NCI-H146 treated with DMSO at 0.1 percent for 48 hours (cell line): Measurements from ENCODE around the gene RAB1A.

Experiments used
- DNase-seq: peaks from one replicate; lab custom pipeline; 2025; ENCODE audit not compliant: unreplicated experiment; lab: John Stamatoyannopoulos, UW

The RAB1A gene

DNA sequence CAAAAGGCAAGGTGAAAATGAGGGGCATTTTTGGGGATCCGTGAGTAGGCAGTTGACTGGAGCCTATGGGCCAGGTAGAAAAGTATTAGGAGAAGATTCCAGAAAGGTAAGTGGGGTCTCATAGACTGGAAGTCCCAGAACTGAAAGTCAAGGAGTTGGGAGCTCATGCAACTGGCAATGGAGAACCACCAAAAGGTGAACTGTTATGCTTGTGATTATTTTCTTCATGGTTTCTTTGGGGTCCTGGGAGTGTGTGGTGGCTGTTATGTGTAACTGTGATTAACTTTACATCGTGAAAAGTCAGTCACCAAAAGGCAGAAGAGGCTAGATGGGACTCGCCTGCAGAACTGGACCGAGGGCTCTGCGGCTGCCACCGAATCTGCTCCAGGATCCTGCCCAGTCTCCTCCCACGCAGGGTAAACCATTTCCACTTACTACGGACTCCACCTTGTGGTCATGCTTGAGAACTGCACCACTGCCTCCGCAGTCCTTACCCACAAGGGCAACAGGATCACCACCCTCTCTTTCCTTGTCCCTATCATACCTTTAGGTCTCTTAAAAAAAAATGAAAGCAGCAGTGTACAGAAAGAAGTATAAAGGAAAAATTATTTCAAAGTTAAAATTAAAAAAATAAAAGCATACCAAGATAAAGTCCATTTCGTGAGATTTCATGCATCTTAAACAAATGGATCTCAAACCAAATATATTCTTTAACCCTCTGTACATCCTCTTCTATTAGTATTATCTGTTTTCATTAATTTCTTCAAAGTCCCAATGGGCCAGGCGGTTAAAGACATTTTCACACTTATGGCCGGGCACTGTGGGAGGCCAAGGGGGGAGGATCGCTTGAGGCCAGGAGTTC is 89.3 kb downstream of the RAB1A start:
- DNase-seq, result peak; percentile 69

GRCh38 chr2:65039640-65040039 is 90.3 kb downstream of the RAB1A start:
- DNase-seq, result no peak

GRCh38 chr2:65037178-65037577 is 92.7 kb downstream of the RAB1A start:
- no peak for DNase-seq
